GM21447 (cell line): ENCODE measurements around the gene CTSO.

Experiments used
- ATAC-seq: cut with Tn5 transposase; IDR thresholded peaks from one replicate; pipeline ENCODE4 v1.9.1; 2021; ENCODE audit not compliant: unreplicated experiment

Gene CTSO

GRCh38 chr4:155953151-155954117 lies at the start of gene CTSO:
CTSO (minus strand) TSS chr4:155953866; CDS start chr4:155953847, 19 bp downstream.
- ATAC-seq = peak; percentile 93

GRCh38 chr4:156000491-156000890 lies 46.8 kb upstream of the CTSO start:
- no peak for ATAC-seq

GRCh38 chr4:155999725-156000124 lies 46.1 kb upstream of the CTSO start:
- no peak for ATAC-seq

- ATAC-seq = no peak
Observed at GRCh38 chr4:155995069-155995468, 41.4 kb upstream of the CTSO start.

GRCh38 chr4:155984106-155984797 lies 30.6 kb upstream of the CTSO start:
- no peak for ATAC-seq

GRCh38 chr4:155982736-155983385 lies 29.2 kb upstream of the CTSO start:
- ATAC-seq = no peak

GRCh38 chr4:155978810-155979209 lies 25.1 kb upstream of the CTSO start:
- no peak for ATAC-seq

GRCh38 chr4:155975511-155975910 lies 21.8 kb upstream of the CTSO start:
- no peak for ATAC-seq

- no peak for ATAC-seq
Observed at GRCh38 chr4:155974996-155975395, 21.3 kb upstream of the CTSO start.

- peak; percentile 99 for ATAC-seq
Observed at GRCh38 chr4:155974476-155974749, 20.7 kb upstream of the CTSO start.

- ATAC-seq = peak; percentile 21
Observed at GRCh38 chr4:155973639-155974475, 20.2 kb upstream of the CTSO start.

GRCh38 chr4:155972098-155972497 lies 18.4 kb upstream of the CTSO start:
- no peak for ATAC-seq

- no peak for ATAC-seq
Observed at GRCh38 chr4:155966731-155967395, 13.2 kb upstream of the CTSO start.

GRCh38 chr4:155966171-155966570 lies 12.5 kb upstream of the CTSO start:
- ATAC-seq = no peak

GRCh38 chr4:155964016-155964891 lies 10.6 kb upstream of the CTSO start:
- no peak for ATAC-seq

GRCh38 chr4:155962767-155963166 lies 9.1 kb upstream of the CTSO start:
- ATAC-seq = no peak

- ATAC-seq = no peak
Observed at GRCh38 chr4:155961575-155961974, 7.9 kb upstream of the CTSO start.

- ATAC-seq = no peak
Observed at GRCh38 chr4:155960522-155960921, 6.9 kb upstream of the CTSO start.

- no peak for ATAC-seq
Observed at GRCh38 chr4:155959417-155959816, 5.8 kb upstream of the CTSO start.
